H1 (cell line): ENCODE data around the gene GRIA2. TPM values are rescaled to one million over a fixed set of nuclear protein-coding genes. Genes with fewer than 3 reads are reported as not detected.

Experiments used
- CTCF ChIA-PET: fragments of 300-600 bp; sonication (Branson Sonifier 250); formaldehyde crosslinking; loops from one replicate; lab custom pipeline; 2021; ENCODE audit not compliant: partially characterized antibody; lab: Charles Lee
- POLR2A ChIA-PET: fragments of 300-600 bp; sonication (Branson Sonifier 250); formaldehyde crosslinking; loops from one replicate; lab custom pipeline; 2021; ENCODE audit warnings: inconsistent platforms; ENCODE audit not compliant: partially characterized antibody; lab: Charles Lee
- DNase-seq, 2 experiments: peaks; one replicate each; pipeline versions ENCODE4 v3.0.0 to v3.0.0-alpha.2; 2010 to 2022; ENCODE audit warnings: low spot score in 2 of 2, low read depth in 1 of 2, mixed read lengths in 1 of 2
- FAIRE-seq: peaks from 2 replicates; lab custom pipeline; 2011; peaks lifted over from hg19 to GRCh38; lab: Jason Lieb, UNC
- H2AFZ ChIP-seq: 2 replicates; pipeline ENCODE4 v1.8.1; 2012; ENCODE audit warnings: low read length, inconsistent platforms
- H2AK5ac ChIP-seq: 2 replicates; pipeline ENCODE4 v1.6.1; 2013; ENCODE audit warnings: low read depth, low read length
- H2BK120ac ChIP-seq: replicated peaks from 2 replicates; pipeline ENCODE3; 2013; ENCODE audit warnings: low read depth, low read length, inconsistent platforms
- H2BK12ac ChIP-seq: 2 replicates; pipeline ENCODE4 v1.6.1; 2013; ENCODE audit warnings: low read depth, low read length
- H2BK15ac ChIP-seq: 2 replicates; pipeline ENCODE4 v1.6.1; 2013; ENCODE audit warnings: low read length
- H2BK20ac ChIP-seq: 2 replicates; pipeline ENCODE4 v1.6.1; 2013; ENCODE audit warnings: low read length
- H2BK5ac ChIP-seq: 2 replicates; pipeline ENCODE4 v1.6.1; 2013; ENCODE audit warnings: low read depth, low read length
- H3K14ac ChIP-seq: 2 replicates; pipeline ENCODE4 v1.6.1; 2013; ENCODE audit warnings: inconsistent platforms; ENCODE audit not compliant: insufficient read length
- H3K18ac ChIP-seq: 2 replicates; pipeline ENCODE4 v1.6.1; 2013; ENCODE audit warnings: low read length; ENCODE audit errors: extremely low read depth
- H3K23ac ChIP-seq: 2 replicates; pipeline ENCODE4 v1.6.1; 2013; ENCODE audit warnings: inconsistent platforms; ENCODE audit not compliant: insufficient read length
- H3K23me2 ChIP-seq: 2 replicates; pipeline ENCODE4 v1.6.1; 2013; ENCODE audit warnings: low read depth, low read length
- H3K27ac ChIP-seq: 2 replicates; pipeline ENCODE4 v1.6.1; 2011; ENCODE audit warnings: low read depth, low read length, inconsistent platforms
- H3K27me3 ChIP-seq, 4 experiments: replicated peaks in 1 of 4; 1 replicate in 1 of 4; 2 replicates in 3 of 4; pipeline versions ENCODE4 v1.6.1 to v1.8.1; 2011 to 2013; ENCODE audit warnings: low read length in 3 of 4, mild to moderate bottlenecking in 3 of 4, inconsistent platforms in 2 of 4, mixed read lengths in 2 of 4, moderate library complexity in 1 of 4; ENCODE audit not compliant: control insufficient read depth in 3 of 4, insufficient read depth in 3 of 4; ENCODE audit errors: extremely low read depth in 1 of 4
- H3K36me3 ChIP-seq, 4 experiments: 2 replicates each; pipeline versions ENCODE4 v1.6.1 to v1.8.1; 2011 to 2013; ENCODE audit warnings: mild to moderate bottlenecking in 4 of 4, low read length in 3 of 4, moderate library complexity in 2 of 4, control low read depth in 1 of 4, inconsistent platforms in 1 of 4; ENCODE audit not compliant: insufficient read depth in 4 of 4, control insufficient read depth in 2 of 4
- H3K4ac ChIP-seq: replicated peaks from 2 replicates; pipeline ENCODE3; 2013; ENCODE audit warnings: low read length, low read depth, mixed read lengths, inconsistent platforms; ENCODE audit not compliant: insufficient read length
- H3K4me1 ChIP-seq, 4 experiments: replicated peaks in 1 of 4; 1 replicate in 1 of 4; 2 replicates in 3 of 4; pipeline versions ENCODE4 v1.6.1 to v1.8.1; 2011 to 2013; ENCODE audit warnings: low read length in 3 of 4, inconsistent platforms in 2 of 4, mixed read lengths in 1 of 4; ENCODE audit not compliant: insufficient read depth in 4 of 4, control insufficient read depth in 3 of 4
- H3K4me2 ChIP-seq, 2 experiments: 2 replicates each; pipeline versions ENCODE4 v1.6.1 to v1.8.1; 2011 to 2013; ENCODE audit warnings: low read depth in 2 of 2, low read length in 2 of 2, control low read depth in 1 of 2, inconsistent platforms in 1 of 2, mild to moderate bottlenecking in 1 of 2; ENCODE audit not compliant: insufficient read depth in 1 of 2
- H3K4me3 ChIP-seq, 4 experiments: fragments of 200-600, 300-600 bp in 1 of 4; sonication (generic), shearing (Covaris generic), sonication (Bioruptor Twin) in 1 of 4; 2 replicates each; pipeline versions ENCODE4 v1.5.1 to v1.8.1; 2011 to 2016; ENCODE audit warnings: low read length in 4 of 4, low read depth in 3 of 4, control low read depth in 2 of 4, inconsistent platforms in 2 of 4, mild to moderate bottlenecking in 2 of 4, mixed read lengths in 1 of 4, moderate library complexity in 1 of 4; ENCODE audit not compliant: insufficient read depth in 2 of 4; ENCODE audit errors: extremely low read depth in 1 of 4
- H3K56ac ChIP-seq: replicated peaks from 2 replicates; pipeline ENCODE3; 2013; ENCODE audit warnings: low read depth, mild to moderate bottlenecking, mixed read lengths, low read length, inconsistent platforms; ENCODE audit not compliant: insufficient read length
- H3K79me1 ChIP-seq: 2 replicates; pipeline ENCODE4 v1.6.1; 2013; ENCODE audit warnings: low read depth, low read length, control low read depth
- H3K79me2 ChIP-seq, 2 experiments: 2 replicates each; pipeline versions ENCODE4 v1.6.1 to v1.8.1; 2012 to 2013; ENCODE audit warnings: low read length in 2 of 2, mild to moderate bottlenecking in 2 of 2, inconsistent platforms in 1 of 2; ENCODE audit not compliant: insufficient read depth in 2 of 2, control insufficient read depth in 1 of 2
- H3K9ac ChIP-seq, 4 experiments: replicated peaks in 1 of 4; 1 replicate in 1 of 4; 2 replicates in 3 of 4; pipeline versions ENCODE4 v1.6.1 to v1.8.1; 2011 to 2013; ENCODE audit warnings: low read depth in 3 of 4, low read length in 3 of 4, control low read depth in 2 of 4, mild to moderate bottlenecking in 2 of 4, moderate library complexity in 2 of 4, inconsistent platforms in 1 of 4; ENCODE audit errors: extremely low read depth in 1 of 4
- H3K9me3 ChIP-seq, 2 experiments: 2 replicates each; pipeline versions ENCODE4 v1.6.1 to v1.8.1; 2012 to 2013; ENCODE audit warnings: mild to moderate bottlenecking in 2 of 2, moderate library complexity in 2 of 2, control low read depth in 1 of 2, inconsistent platforms in 1 of 2, low read depth in 1 of 2, low read length in 1 of 2, mixed read lengths in 1 of 2; ENCODE audit not compliant: insufficient read depth in 2 of 2
- H4K20me1 ChIP-seq, 2 experiments: replicated peaks in 1 of 2; 2 replicates each; pipeline versions ENCODE3 to v1.8.1; 2011 to 2013; ENCODE audit warnings: inconsistent platforms in 2 of 2, low read length in 2 of 2, mild to moderate bottlenecking in 1 of 2; ENCODE audit not compliant: insufficient read depth in 2 of 2, control insufficient read depth in 1 of 2
- H4K5ac ChIP-seq: 2 replicates; pipeline ENCODE4 v1.6.1; 2013; ENCODE audit warnings: low read length, low read depth, mixed read lengths, inconsistent platforms; ENCODE audit not compliant: insufficient read length
- H4K8ac ChIP-seq: 2 replicates; pipeline ENCODE4 v1.8.0; 2013; ENCODE audit warnings: mild to moderate bottlenecking, moderate library complexity, low read length, inconsistent platforms; ENCODE audit not compliant: insufficient read depth; ENCODE audit errors: extremely low read depth
- H4K91ac ChIP-seq: replicated peaks from 2 replicates; pipeline ENCODE3; 2013; ENCODE audit warnings: low read length, mixed read lengths, inconsistent platforms; ENCODE audit not compliant: insufficient read length
- PHF8 ChIP-seq: fragments of 200-600 bp; sonication (generic); conservative IDR thresholded peaks from 2 replicates; pipeline ENCODE4 v1.7.1; 2012; ENCODE audit warnings: low read depth, mild to moderate bottlenecking, inconsistent platforms, low read length, moderate library complexity
- RXRA ChIP-seq: IDR thresholded peaks from 2 replicates; pipeline ENCODE4 v1.6.1; 2011; ENCODE audit warnings: low read depth, mild to moderate bottlenecking, low read length, moderate library complexity; ENCODE audit not compliant: insufficient read depth
- SP1 ChIP-seq: IDR thresholded peaks from 2 replicates; pipeline ENCODE4 v1.6.1; 2011; ENCODE audit warnings: low read depth, low read length
- SRF ChIP-seq: IDR thresholded peaks from 2 replicates; pipeline ENCODE4 v1.6.1; 2011; ENCODE audit warnings: mild to moderate bottlenecking, low read depth, low read length, moderate library complexity
- SUZ12 ChIP-seq: fragments of 200-600 bp; sonication (generic); IDR thresholded peaks from 2 replicates; pipeline ENCODE4 v1.6.1; 2012; ENCODE audit warnings: mild to moderate bottlenecking, inconsistent platforms, low read length, moderate library complexity, mixed read lengths
- TAF1 ChIP-seq: IDR thresholded peaks from 2 replicates; pipeline ENCODE4 v1.6.1; 2011; ENCODE audit warnings: mild to moderate bottlenecking, low read depth, low read length
- WGBS, 2 experiments: shearing (Covaris generic) in 1 of 2; methylation state at CpG; one replicate each; pipeline versions ENCODE4 v1.1.6 to v1.1.7; 2013 to 2015; ENCODE audit warnings: low lambda C conversion rate in 2 of 2, mixed read lengths in 2 of 2, inconsistent platforms in 1 of 2, low coverage in 1 of 2, missing lambda C conversion rate in 1 of 2; ENCODE audit not compliant: insufficient replicate concordance in 2 of 2, insufficient coverage in 1 of 2, insufficient read length in 1 of 2; ENCODE audit errors: extremely low coverage in 1 of 2, missing lambda C conversion rate in 1 of 2; 5-methylcytosine and 5-hydroxymethylcytosine counted together
- polyA plus RNA-seq, 7 experiments: library from polyadenylated mRNA; depleted of rRNA in 3 of 7; stranded (reverse) in 5 of 7; unstranded in 2 of 7; fragments of >200 nt in 5 of 7; fragments of 200-250 nt in 2 of 7; gene quantifications; 1 replicate in 5 of 7; 2 replicates in 1 of 7; 4 replicates in 1 of 7; pipeline versions ENCODE4 v1.2.1 to v1.2.3, GENCODE V29; 2011 to 2013; ENCODE audit warnings: missing spikeins in 2 of 7, mixed read lengths in 2 of 7
- total RNA-seq: library from RNA; stranded (reverse); fragmentation: NEBNext Ultra II Directional; extraction: Animal tissue kit (Norgen Biotek cat#: 25700); gene quantifications from 2 replicates; pipeline ENCODE4 v1.2.1, GENCODE V29; 2021
- TF ChIP-seq, protein P1 (sequence below): IDR thresholded peaks from 2 replicates; pipeline ENCODE4 v1.6.1; 2012; ENCODE audit warnings: inconsistent platforms

GRIA2 gene
- total and polyA plus RNA-seq, 2 of the 8 experiments (the other 6 are each of a cell fraction or from before 2014, with no cell fraction given) = not detected

DNA sequence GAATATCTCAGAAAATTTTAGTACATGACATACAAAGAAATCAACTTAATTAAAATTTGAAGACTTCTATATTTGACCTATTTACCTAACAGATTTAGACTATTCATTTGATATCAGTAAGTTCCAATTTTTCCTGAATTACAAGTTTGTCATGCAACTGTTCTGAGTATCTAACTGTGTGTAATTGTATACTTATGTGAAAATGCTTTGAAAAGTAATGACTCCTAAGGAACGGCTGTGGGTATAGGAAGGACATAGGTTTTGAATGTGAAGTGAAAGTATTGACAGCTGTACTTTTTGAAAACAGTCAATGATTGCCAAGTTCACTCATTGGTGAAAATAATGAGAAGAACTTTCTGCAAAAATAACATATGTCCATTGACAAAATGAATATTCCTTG lies 2.9 kb downstream of the GRIA2 start:
- no peaks in the 10 kb centered on the region for H3K79me1 ChIP-seq
- H4K20me1 ChIP-seq = peaks cover 2 to 4% of the 10 kb centered on the region in 2 experiments
- no peak for FAIRE-seq
- peaks cover 16% of the 10 kb centered on the region; the same call in 1 of the 2 replicates for H3K23me2 ChIP-seq
- no peak overlapping the region for H3K23ac ChIP-seq
- H2BK15ac ChIP-seq = no peak overlapping the region
- no peak overlapping the region for H2BK20ac ChIP-seq
- peak overlapping the region in 1 of 4 experiments; percentile 78; a peak in 2 of 8 replicates for H3K4me3 ChIP-seq
- H2BK12ac ChIP-seq = no peak overlapping the region
- H3K4me2 ChIP-seq = peak overlapping the region in 1 of 2 experiments; percentile 91; a peak in 1 of 4 replicates
- no peak overlapping the region for H3K56ac ChIP-seq
- ChIA-PET CTCF (no interaction called here), POLR2A (no interaction called here)
- DNase-seq = no peak
- peaks cover 0 to 9% (median 3%) of the 10 kb centered on the region in 4 experiments; a peak in 1 of 7 replicates for H3K4me1 ChIP-seq
- peaks cover 22 to 48% (median 40%) of the 10 kb centered on the region in 4 experiments for H3K27me3 ChIP-seq
- H3K79me2 ChIP-seq = no peaks in the 10 kb centered on the region
- no peak overlapping the region for H2AFZ ChIP-seq
- H2AK5ac ChIP-seq = no peak overlapping the region
- no peak overlapping the region for H3K9ac ChIP-seq
- H4K91ac ChIP-seq = no peak overlapping the region
- 88% methylated on average over 1 of the region's 1 CpG; no CpG with 5 or more reads in 1 of the 2 experiments for WGBS, 2 experiments
- H4K5ac ChIP-seq = no peak overlapping the region
- H3K36me3 ChIP-seq = no peaks in the 10 kb centered on the region
- H2BK5ac ChIP-seq = no peak overlapping the region
- no peak overlapping the region for H2BK120ac ChIP-seq
- H3K14ac ChIP-seq = no peak overlapping the region
- no peak overlapping the region for H3K18ac ChIP-seq
- no peak overlapping the region for H4K8ac ChIP-seq
- no peaks in the 10 kb centered on the region for H3K9me3 ChIP-seq
- H3K4ac ChIP-seq = no peak overlapping the region
- H3K27ac ChIP-seq = no peak overlapping the region
- TF ChIP-seq SRF (no peak), SUZ12 (no peak), TAF1 (no peak), PHF8 (no peak), SP1 (no peak), RXRA (no peak)
- TF ChIP-seq, protein P1, sequence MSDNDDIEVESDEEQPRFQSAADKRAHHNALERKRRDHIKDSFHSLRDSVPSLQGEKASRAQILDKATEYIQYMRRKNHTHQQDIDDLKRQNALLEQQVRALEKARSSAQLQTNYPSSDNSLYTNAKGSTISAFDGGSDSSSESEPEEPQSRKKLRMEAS = no peak
